ENCODE results near the gene KCNMA1. TPM values are rescaled to one million over a fixed set of nuclear protein-coding genes. Genes with fewer than 3 reads are reported as not detected.
"Not testable (repeated sequence)": the region's sequence is repeated elsewhere in the genome, so short reads cannot be mapped to it uniquely, and the experiment has no call there.

The KCNMA1 gene
- total RNA-seq, 2 donors from 2014 or later, result 49.9 to 76.2 TPM

DNA sequence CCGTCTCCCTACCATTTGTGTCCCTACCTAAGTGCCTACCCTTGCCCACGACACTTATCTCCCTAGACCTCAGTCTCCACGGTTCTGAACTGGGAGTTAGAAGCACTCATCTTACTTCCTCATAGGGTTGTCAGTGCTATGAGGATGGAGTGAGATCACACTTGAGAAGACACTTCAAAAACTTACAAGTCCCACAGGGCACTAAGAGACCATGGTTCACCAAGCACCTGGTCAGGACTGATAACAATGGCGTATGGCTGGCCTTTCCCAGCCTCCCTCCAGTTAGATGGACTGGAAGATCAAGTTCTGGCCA is 43.2 kb downstream of the KCNMA1 start:
- intact Hi-C loops (cut with DNase I, micrococcal nuclease), result no loop called here
- peak; percentile 23 for ATAC-seq
- no peak for DNase-seq

DNA sequence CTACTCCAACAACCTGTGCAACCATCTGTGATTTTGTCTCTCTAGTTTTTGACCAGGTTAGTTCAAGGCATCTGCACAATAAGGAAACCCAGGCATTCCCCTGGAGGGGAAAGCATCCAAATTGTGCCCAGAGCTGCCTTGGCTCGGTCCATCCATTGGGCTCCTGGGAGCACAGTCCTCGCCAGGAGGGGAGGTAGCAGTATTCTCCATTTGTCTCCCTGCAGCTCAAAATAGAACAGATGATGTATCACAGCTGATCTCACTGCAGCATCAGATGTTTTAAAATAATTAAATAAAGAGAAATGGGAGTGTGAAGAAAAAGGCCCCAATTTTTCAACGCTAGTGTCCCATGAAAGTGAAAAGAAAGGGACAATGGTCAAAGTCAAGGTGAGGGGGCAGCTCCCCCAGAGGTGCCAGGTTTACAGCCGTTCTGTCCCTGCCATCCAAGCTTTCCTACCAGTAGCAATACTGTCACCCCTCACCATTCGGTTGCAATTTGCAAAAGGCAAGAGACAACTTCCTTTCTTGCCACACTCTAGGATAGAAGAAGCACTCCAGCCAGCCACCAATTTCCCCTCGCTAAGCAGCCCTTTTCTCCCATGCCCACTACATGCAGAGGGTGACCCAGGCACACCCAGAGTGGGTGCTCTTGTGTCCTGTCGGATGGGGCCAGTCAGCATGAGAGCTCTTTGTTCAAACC is 43.7 kb downstream of the KCNMA1 start:
- ATAC-seq (no peak), DNase-seq (no peak)
- intact Hi-C loops (cut with DNase I, micrococcal nuclease), result no loop called here

DNA sequence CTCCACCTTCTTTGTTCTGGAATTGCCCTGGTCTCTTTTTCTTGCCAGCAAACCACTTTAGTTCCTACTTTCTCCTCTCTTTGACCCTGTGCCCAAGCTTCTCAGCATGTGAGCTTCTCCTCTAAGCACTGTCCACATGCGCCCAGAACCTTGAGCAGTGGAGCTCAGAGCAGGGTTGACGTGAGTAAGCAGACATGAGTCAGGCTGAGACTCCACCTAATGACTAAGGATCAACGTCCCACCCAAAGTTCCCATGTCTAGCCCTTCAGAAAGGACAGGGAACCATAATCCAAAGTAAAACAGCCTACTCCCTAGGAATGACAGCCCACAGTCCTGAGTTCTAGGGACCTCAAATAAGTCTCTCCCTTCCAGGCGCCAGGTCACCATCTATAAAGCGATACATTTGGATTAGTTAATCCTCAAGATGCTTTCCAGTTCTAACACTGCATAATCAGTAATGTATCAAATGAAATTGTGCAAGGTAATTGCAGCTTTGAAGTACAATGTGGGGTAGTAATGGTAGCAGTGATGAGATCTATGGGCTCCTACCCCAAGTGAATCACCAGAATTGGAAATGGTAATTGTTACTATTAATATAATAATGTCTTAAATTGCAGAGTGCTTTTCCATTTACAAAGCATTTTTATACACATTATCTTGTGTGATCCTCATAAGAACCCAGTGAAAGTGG is 44.5 kb downstream of the KCNMA1 start:
- intact Hi-C loops (cut with DNase I, micrococcal nuclease), result no loop called here
- peak; percentile 95 for ATAC-seq
- peak in 1 of 2 donors; percentile 57 for DNase-seq

DNA sequence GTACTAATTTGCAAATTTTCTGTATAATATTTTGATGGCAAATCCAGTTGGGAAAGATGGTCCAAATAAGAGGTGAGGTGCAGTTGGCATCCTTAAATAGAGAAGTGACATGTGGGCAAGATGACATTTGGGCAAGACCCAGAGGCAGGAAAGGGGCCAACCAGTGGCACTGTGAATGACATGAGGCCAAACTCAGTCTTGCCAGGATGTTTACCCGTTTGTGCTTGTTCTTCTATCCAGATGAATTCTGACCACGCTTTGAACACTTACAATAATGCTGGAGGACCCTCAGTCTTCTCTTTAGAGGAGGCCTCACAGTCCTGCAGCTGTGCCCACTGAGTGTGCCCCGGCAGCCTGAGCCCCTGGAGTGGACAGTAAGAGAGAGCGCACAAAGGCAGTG is 45.1 kb downstream of the KCNMA1 start:
- no peak for DNase-seq
- no peak for ATAC-seq
- intact Hi-C loops (cut with DNase I, micrococcal nuclease), result no loop called here

DNA sequence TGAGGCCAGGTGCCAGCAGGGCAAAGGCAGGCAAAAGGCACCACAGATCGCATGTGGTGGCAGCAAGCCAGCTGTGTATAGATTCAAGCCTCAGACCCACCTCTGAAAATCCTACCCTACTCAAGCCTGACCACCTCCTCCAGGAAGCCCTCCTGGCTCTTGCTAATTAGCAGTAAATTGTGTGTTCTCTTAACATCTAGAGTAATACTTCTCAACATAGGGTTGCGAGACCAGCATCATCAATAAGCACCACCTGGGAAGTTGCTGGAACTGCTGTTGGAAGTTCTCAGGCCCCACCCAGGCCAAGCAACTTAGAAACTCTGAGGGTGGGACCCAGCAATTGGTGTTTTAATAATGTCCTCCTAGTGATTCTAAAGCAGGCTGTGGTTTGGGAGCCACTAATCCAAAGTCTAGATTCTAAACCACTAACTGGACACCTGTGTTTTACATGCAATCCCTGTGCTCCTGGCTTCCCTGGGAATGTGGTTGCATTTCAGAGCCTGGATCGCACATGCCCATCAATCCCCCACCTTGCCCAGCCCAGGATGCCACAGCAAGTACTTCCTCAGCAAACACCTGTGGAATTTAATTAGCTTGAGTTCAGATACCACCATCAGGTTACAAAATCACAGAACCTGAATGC is 46.2 kb downstream of the KCNMA1 start:
- no peak for ATAC-seq
- no peak for DNase-seq
- intact Hi-C loops (cut with DNase I, micrococcal nuclease), result no loop called here

DNA sequence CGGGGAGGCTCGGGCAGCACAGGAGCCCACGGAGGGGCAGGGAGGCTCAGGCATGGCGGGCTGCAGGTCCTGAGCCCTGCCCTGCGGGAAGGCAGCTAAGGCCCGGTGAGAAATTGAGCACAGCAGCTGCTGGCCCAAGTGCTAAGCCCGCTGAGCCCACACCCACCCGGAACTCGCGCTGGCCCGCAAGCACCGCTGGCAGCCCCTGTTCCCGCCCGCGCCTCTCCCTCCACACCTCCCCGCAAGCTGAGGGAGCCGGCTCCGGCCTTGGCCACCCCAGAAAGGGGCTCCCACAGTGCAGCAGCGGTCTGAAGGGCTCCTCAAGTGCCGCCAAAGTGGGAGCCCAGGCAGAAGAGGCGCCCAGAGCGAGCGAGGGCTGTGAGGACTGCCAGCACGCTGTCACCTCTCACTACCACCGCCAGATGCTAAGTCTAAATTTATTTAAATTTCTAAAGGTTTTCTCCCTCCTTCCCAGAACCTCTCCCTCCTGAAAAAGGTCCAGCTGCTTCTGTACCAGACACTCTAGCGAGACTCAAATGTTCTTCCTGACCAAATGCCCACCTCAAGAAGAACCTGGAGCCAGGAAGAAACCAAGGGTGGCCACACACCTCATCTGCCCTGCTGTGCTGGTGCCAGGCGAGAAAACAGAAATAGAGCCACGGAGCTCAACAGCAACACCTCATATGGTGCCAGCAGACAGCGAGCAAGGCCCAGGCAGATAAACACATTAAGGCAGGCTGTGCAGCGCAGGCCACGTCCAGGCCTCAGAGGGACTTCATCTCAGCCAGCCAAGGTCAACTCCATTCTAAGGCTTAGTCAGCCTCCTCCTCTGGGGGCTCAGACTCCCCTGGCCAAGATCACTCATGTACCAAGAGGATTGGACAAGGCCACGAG is 47.0 kb downstream of the KCNMA1 start:
- ATAC-seq, result no peak
- DNase-seq, result peak in 1 of 2 donors; percentile 46
- intact Hi-C loops (cut with DNase I, micrococcal nuclease), result no loop called here

DNA sequence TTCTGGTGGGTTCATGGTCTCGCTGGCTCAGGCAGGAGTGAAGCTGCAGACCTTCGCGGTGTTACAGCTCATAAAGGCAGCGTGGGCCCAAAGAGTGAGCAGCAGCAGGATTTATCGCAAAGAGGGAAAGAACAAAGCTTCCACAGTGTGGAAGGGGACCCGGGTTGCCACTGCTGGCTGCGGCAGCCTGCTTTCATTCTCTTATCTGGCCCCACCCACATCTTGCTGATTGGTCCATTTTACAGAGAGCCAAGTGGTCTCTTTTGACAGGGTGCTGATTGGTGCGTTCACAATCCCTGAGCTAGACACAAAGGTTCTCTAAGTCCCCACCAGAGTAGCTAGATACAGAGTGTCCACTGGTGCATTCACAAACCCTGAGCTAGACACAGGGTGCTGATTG is 47.9 kb downstream of the KCNMA1 start:
- ATAC-seq; DNase-seq; intact Hi-C loops (cut with DNase I, micrococcal nuclease): not testable (repeated sequence)

DNA sequence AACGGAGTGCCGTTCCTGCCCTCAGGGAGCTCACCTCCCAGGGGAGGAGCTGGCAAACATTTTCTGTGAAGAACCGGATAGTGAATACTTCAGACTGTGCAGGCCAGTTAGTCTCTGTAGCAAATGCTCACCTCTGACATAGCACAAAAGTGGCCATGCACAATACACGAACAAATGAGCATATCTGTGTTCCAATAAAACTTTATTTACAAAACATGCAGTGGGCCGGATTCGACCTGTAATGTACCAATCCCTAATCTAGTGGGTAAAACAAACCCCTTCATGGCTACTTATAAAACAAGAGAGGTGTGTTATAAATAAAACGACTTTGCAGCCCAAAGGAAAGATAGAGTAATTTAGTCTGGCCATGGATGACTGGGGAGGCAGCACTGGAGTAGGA is 48.7 kb downstream of the KCNMA1 start:
- no peak for DNase-seq
- ATAC-seq, result no peak
- intact Hi-C loops (cut with DNase I, micrococcal nuclease), result no loop called here

DNA sequence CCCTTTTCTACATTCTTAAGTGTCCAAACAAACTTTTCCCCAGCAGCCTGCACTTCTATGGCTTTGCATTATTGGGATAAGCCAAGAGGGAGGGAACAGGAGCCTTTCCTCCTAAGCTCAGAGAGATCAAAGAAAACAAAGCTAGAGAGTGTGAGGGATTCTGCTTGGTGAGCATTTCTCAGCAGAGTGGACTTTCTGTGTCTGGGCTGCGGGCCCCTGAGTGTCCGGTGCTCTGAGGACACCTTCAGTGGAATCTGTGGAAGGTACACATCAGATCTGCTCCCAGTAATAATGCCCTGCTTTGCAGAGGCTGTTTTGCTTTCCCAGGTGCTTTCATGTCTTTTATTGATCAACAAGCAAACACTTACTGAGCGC is 50.2 kb downstream of the KCNMA1 start:
- peak; percentile 12 for ATAC-seq
- intact Hi-C loops (cut with DNase I, micrococcal nuclease), result no loop called here
- no peak for DNase-seq

DNA sequence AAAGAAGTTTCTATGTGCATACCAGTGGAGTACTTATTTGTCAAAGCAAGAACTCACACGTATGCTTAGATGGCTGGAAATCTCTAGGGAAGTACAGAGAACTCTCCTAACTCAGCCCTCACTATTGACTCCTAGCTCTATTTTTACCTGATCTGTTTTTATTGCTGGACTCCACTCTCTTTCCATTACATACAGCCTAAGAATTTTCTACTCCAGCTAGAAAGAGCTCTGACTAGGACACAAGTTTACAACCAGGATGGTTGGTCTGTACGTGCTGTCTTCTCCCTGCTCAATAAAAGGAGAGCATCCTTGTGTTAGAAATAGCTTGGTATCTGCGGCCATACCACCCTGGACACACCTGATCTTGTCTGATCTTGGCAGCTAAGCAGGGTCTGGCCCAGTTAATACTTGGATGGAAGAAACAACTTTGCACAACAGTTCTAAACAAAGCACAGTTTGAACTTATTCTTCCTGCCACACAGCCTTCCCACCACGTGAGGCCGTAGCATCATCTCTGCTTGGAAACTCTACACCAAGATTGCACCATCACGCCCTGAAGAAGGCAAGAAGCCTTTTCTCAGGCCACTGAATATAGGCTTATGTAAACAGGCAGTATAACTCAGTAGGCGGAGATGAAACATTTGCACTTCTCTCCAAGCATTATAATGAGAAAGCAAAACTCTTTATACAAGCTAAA is 50.7 kb downstream of the KCNMA1 start:
- DNase-seq (peak; percentile 38 to 65), ATAC-seq (peak; percentile 91)
- intact Hi-C loops (cut with DNase I, micrococcal nuclease), result no loop called here

DNA sequence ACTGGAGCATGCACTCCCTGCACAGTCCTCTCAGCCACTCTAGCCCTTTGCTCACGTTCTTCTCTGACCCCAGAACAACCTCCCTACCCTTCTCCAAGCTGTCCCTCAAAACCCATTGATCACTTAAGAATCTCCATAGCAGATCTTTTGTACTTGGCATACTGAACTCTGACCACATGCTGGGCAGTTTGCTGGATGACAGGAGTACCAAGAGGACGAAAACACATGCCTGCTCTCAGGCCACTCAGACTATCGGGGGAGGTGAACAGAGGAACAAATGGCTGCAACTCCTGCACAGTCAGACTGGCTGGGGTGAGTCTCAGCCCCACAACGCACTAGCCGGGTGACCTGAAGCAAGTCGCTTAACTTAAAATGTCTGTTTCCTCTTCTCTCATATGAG is 52.7 kb downstream of the KCNMA1 start:
- ATAC-seq (no peak), DNase-seq (no peak)
- intact Hi-C loops (cut with DNase I, micrococcal nuclease), result no loop called here

DNA sequence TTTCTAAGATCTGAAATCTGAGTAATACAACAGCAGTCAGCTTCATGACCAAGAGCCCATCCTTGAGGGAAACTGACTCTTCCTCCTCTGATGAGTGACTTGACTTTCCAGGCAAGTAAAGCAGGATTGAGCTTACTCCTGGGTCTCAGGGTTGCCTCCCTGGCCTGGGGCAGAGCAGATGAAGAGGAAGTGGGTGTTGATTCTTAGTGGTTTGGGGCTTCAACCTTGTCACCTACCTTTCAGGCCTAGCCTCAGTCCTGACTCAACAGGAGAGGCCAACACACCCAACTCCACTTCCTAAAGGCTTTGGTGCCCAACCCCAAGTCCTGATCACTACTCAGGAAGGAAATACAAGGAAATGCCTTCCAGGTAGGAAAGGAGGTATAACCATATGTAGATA is 54.1 kb downstream of the KCNMA1 start:
- intact Hi-C loops (cut with DNase I, micrococcal nuclease), result no loop called here
- no peak for DNase-seq
- peak; percentile 35 for ATAC-seq

DNA sequence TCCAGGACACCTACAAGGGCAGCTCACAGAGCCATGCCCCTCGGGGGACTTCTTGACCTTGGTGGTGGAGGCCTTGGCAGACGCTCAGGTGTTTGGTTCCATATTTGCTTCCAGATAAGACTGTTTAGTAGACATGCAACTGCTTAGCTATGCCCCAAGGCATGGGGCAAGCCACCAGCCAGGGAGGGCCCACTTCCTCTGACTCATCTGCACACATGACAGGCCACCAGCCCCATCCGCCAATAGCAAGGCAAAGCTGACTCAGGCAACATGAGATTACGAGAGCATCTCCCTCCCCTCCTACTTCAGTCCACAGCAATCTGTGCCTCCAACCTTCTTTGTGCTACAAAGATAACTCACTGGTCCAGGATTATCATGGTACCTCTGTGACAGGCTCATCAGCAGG is 54.9 kb downstream of the KCNMA1 start:
- ATAC-seq (no peak), DNase-seq (no peak)
- intact Hi-C loops (cut with DNase I, micrococcal nuclease), result no loop called here

DNA sequence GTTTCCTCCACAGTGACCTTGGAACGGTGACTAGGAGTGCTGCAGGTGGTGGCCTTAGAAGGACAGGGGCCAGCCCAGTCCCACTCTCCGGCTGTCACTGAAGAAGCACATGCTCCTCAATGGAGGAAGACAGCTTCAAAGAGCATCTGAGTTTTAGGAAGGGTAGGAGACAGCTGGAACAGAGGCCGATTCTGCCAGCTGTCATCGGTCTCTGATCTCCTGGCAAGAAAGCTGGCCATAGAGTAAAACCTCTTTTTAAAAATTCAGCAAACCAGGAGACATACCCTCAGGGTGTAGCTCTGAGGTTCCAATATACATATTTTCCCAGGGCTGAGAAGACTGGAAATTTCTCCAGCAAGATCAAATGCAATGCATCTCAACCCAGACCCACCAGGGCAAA is 55.9 kb downstream of the KCNMA1 start:
- no peak for DNase-seq
- intact Hi-C loops (cut with DNase I, micrococcal nuclease), result no loop called here
- no peak for ATAC-seq

DNA sequence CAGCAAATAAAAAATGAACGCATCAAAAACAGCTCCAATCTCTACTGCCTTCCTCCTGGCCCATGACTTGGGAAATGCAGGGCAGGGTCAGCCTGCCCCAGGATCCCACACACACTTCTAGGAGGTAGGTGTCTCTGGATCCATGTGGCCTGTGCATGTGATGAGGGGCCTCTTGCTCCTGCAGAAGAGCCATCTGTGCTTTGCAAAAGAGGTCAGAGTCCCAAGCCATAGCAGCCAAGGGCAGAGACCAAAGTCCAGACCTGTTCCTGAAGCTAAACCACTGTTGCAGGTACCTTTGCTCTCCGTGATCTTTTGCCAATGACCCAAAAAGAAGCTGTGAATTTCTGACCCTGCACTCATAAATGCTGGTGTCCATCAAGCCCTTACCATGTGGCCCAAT is 57.1 kb downstream of the KCNMA1 start:
- intact Hi-C loops (cut with DNase I, micrococcal nuclease), result no loop called here
- no peak for DNase-seq
- ATAC-seq, result peak; percentile 73

DNA sequence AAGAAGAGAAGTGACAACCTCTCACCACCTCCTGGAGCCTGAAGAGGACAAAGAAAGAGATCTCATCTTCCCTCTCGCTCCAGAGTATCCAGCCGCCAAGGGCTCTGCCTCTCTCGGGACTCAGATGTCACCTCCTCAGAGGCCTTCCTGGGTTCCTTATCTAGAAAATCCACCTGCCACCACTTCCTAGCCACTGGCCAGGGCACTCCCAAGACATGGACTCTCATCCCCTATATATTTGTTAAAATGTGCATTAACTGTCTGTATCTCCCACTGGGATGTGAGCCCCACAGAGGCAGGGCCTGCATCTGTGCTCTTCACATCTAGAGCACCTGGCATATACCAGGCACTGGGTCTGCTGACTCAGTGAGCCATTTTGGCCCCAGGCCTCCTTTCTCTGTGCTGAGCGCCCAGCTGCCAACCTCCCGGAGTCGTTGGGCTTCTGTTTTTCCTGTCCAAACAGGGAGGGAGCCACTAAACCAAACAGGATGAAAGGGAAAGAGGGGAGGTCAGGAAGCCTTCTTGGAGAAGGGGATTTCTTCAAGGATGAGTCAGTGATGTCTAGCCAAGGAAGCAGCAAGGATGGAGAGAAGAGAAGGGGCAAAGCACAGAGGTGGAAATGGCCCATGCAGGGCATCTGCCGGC is 58.9 kb downstream of the KCNMA1 start:
- intact Hi-C loops (cut with DNase I, micrococcal nuclease), result no loop called here
- DNase-seq, result no peak

DNA sequence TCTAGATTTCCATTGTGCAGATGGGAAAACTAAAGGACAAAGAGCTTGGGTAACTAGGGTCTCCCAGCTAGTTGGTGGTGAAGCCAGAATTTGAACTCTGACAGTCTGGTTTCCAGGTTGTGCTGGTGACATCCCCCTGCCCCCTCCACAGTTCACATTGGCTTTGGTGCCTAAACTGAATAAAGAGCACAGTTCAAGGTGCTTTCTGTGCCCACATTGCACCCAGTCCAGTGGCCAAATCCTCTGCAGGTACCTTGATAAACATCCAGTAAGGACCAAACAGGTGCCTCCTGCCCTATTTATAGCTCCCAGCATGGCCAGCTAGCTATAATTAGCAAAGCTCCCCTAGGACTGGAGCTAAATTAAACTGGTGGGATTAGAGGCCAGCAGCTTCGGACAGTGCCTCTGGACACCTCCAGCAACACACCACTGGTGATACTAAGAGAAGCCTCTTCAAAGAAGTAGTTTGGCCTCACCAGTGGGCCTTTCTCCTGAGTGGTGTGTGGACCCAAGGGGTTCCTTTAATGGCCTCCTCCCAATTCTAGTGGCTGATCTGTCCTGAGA is 59.9 kb downstream of the KCNMA1 start:
- ATAC-seq (no peak), DNase-seq (no peak)
- intact Hi-C loops (cut with DNase I, micrococcal nuclease), result no loop called here

More for the DNA sequence above, 58.9 kb downstream of the KCNMA1 start:
- ATAC-seq, result no peak

DNA sequence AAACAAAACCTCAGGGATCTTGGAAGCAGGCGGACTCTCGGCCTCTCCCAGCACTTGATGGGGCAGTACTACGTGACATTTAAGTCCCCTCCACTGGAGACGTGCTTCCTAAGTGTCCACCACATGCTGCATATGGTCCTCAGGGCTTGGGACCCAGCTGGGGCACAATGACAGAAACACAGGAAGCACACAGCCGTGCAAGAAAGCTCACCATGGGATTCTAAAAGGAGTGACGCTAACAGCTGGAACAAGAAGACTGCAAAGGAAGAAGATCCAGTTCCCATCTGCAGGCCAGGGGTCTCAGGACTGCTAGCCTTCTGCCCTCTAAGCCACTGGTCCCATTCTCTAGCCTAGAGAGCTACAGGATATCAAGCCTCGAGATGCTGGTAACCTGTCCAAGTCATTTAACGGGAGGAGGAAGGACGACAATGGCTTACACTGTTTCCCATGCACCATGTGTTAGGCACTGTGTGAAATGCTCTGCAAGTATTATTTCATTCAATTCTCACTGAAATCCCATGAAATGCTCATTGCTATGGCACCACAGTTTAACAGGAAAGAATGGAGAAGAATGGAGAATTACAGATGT is 61.1 kb downstream of the KCNMA1 start:
- no peak for DNase-seq
- ATAC-seq, result no peak
- intact Hi-C loops (cut with DNase I, micrococcal nuclease), result no loop called here
